ENCODE measurements around the gene SYN1.

DNA sequence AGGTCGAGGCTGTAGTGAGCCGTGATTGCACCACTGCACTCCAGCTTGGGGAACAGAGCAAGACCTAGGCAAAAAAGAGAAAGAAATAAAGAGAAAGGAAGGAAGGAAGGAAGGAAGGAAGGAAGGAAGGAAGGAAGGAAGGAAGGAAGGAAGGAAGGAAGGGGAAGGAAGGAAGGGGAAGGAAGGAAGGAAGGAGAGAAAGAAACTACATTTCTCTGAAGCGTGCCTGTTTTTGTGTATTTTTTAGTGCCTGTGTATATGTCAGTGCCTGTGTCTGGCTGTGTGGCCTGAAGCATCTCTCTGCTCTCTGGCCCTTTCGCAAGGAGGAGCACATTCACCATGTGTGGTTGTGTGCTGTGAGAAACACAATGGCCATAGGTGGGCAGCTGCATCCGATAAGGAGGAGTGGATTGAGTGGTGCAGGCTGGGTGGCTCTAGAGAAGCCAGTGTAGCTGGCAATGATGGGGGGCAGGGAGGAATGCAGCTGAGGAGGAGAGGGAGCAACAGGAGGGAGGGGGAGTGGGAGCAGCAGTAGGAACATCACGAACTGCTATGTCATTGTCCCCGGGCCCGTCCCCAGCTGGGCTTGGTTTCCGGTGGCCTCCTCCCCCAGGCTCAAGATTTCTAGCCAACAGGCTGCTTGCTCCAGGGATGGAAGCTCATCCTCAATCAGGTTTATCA lies 11.4 kb downstream of the SYN1 start:
- TF ChIP-seq, protein P1, sequence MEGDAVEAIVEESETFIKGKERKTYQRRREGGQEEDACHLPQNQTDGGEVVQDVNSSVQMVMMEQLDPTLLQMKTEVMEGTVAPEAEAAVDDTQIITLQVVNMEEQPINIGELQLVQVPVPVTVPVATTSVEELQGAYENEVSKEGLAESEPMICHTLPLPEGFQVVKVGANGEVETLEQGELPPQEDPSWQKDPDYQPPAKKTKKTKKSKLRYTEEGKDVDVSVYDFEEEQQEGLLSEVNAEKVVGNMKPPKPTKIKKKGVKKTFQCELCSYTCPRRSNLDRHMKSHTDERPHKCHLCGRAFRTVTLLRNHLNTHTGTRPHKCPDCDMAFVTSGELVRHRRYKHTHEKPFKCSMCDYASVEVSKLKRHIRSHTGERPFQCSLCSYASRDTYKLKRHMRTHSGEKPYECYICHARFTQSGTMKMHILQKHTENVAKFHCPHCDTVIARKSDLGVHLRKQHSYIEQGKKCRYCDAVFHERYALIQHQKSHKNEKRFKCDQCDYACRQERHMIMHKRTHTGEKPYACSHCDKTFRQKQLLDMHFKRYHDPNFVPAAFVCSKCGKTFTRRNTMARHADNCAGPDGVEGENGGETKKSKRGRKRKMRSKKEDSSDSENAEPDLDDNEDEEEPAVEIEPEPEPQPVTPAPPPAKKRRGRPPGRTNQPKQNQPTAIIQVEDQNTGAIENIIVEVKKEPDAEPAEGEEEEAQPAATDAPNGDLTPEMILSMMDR (IDR thresholded peaks at IDR 0.05 in 8 of 11, conservative IDR thresholded peaks at IDR 0.05 in 3 of 11), result no peak
- TF ChIP-seq POLR2AphosphoS5 (IDR thresholded peaks at IDR 0.05), result no peak
